ENCODE results near the gene TLX2. TPM values are rescaled to one million over a fixed set of nuclear protein-coding genes. Genes with fewer than 3 reads are reported as not detected.
A peak's percentile ranks its signal among the peaks of the same experiment; 100 is the strongest.

Gene TLX2
- total RNA-seq, 1 experiment from 2014 or later, result 3.1 TPM

DNA sequence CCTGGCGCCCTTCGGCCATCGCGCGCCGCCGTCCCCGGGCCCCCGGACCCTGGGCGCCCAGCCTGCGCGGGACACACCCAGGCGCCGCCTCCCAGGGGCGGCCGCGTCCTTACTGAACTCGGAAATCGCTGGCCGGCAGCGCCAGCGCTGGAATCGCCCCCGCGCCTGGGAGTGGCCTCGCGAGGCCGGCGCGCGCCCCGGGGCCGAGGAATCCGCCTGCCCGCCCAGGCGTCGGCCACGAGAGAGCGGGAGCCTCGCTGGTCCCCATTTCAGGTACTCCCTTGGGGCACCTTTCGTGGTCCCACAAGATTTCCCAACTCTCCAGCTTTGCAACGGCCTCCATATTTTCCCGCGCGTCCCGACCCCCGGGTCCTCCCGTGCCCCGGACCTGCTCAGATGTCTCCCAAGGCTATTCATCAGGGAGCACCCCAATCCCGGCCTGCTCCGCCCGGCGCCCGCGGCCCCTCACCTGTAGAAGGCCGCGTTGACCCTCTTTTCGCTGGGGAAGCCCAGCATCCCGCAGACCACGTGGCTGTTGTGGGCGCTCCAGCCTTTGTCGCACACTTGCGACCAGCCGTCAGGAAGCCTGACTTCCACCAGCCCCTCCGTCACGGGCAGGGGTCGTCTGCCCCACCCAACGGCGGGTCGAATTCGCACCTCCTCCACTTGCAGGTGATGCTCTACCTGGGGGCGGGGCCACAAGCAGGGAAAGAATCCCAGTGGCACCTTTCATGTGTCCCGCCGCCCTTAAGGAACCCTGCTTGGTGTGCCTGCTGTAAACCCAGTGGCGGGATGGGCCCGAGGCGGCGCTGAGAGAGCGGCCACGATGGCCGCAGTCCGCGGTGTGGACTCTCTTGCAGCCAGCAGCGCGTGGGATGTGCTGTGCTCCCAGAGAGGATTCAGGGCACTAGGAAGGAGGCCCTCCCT lies 34.9 kb downstream of the TLX2 start:
- H3K4me2 ChIP-seq (ENCODE audit: low read length), result peak overlapping the region; percentile 100
- intact Hi-C loops (cut with micrococcal nuclease), result no loop called here
- TF ChIP-seq EZH2 (IDR thresholded peaks at IDR 0.05; ENCODE audit: low read length, unreplicated experiment) (no peak), EZH2phosphoT487 (IDR thresholded peaks at IDR 0.05; ENCODE audit: borderline replicate concordance, low read length) (no peak)
- TF ChIP-seq, protein P1, sequence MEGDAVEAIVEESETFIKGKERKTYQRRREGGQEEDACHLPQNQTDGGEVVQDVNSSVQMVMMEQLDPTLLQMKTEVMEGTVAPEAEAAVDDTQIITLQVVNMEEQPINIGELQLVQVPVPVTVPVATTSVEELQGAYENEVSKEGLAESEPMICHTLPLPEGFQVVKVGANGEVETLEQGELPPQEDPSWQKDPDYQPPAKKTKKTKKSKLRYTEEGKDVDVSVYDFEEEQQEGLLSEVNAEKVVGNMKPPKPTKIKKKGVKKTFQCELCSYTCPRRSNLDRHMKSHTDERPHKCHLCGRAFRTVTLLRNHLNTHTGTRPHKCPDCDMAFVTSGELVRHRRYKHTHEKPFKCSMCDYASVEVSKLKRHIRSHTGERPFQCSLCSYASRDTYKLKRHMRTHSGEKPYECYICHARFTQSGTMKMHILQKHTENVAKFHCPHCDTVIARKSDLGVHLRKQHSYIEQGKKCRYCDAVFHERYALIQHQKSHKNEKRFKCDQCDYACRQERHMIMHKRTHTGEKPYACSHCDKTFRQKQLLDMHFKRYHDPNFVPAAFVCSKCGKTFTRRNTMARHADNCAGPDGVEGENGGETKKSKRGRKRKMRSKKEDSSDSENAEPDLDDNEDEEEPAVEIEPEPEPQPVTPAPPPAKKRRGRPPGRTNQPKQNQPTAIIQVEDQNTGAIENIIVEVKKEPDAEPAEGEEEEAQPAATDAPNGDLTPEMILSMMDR (conservative IDR thresholded peaks at IDR 0.05; ENCODE audit: low read depth, low read length), result no peak
- ChIA-PET CTCF (no interaction called here), POLR2A (ENCODE audit: unreplicated experiment) (no interaction called here)
- H4K20me1 ChIP-seq (ENCODE audit: low read length), result no peaks in the 10 kb centered on the region
- H2AFZ ChIP-seq (ENCODE audit: low read length), result peak overlapping the region; percentile 97
- peak; percentile 76 for DNase-seq
- H3K27ac ChIP-seq (ENCODE audit: low read length), result peak overlapping the region; percentile 48
- H3K9me2 ChIP-seq (replicated peaks; ENCODE audit: low read length), result no peaks in the 10 kb centered on the region
- TSS peak; percentile 69 for BruUV-seq (replicated peaks)
- no peaks in the 10 kb centered on the region for H3K9me3 ChIP-seq (ENCODE audit: low read length)
- peaks cover 12% of the 10 kb centered on the region; the same call in 1 of the 2 replicates for H3K4me1 ChIP-seq (ENCODE audit: insufficient read depth, low read length)
- ATAC-seq, result peak; percentile 85
- H3K27me3 ChIP-seq (ENCODE audit: low read length), result no peaks in the 10 kb centered on the region
- H3K36me3 ChIP-seq (ENCODE audit: low read depth, low read length), result no peaks in the 10 kb centered on the region
- no peaks in the 10 kb centered on the region for H3F3A ChIP-seq (ENCODE audit: low read length, unreplicated experiment)
- H3K79me2 ChIP-seq (ENCODE audit: low read length), result peaks cover 10% of the 10 kb centered on the region
- peak overlapping the region; percentile 83 for H3K4me3 ChIP-seq (ENCODE audit: low read length)
- H3K9ac ChIP-seq (ENCODE audit: low read length), result peak overlapping the region; percentile 80

DNA sequence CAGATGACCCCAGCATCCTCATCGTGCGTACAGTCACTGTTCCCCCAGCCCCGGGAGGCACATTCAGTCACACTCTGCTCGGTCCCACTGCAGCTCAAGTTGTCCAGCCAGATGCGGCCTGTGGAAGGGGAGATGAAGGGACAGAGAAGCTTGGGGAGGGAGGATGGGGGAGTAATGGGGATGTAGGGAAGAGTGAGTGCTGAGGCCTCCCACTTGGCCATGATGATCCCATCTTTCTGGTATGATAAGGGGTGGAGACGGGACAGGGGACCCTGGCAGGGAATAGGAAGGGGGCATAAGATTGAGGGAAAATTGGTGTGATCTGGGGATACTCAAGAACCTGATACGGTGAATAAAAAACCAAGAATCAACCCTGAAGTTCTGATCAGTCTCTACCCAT lies 36.0 kb downstream of the TLX2 start:
- Histone ChIP-seq H3K4me1 (ENCODE audit: insufficient read depth, low read length) (peaks cover 12% of the 10 kb centered on the region; the same call in 1 of the 2 replicates), H3K4me2 (ENCODE audit: low read length) (peak overlapping the region; percentile 100), H3K9me3 (ENCODE audit: low read length) (no peaks in the 10 kb centered on the region), H3K79me2 (ENCODE audit: low read length) (peaks cover 10% of the 10 kb centered on the region), H3K27ac (ENCODE audit: low read length) (no peak overlapping the region), H3K9me2 (replicated peaks; ENCODE audit: low read length) (no peaks in the 10 kb centered on the region), H3K27me3 (ENCODE audit: low read length) (no peaks in the 10 kb centered on the region), H3K36me3 (ENCODE audit: low read depth, low read length) (no peaks in the 10 kb centered on the region), H3K4me3 (ENCODE audit: low read length) (peak overlapping the region; percentile 83), H4K20me1 (ENCODE audit: low read length) (no peaks in the 10 kb centered on the region), H3F3A (ENCODE audit: low read length, unreplicated experiment) (no peaks in the 10 kb centered on the region), H2AFZ (ENCODE audit: low read length) (no peak overlapping the region), H3K9ac (ENCODE audit: low read length) (no peak overlapping the region)
- TF ChIP-seq, protein P1 (conservative IDR thresholded peaks at IDR 0.05; ENCODE audit: low read depth, low read length), result no peak
- no peak for TF ChIP-seq EZH2phosphoT487 (IDR thresholded peaks at IDR 0.05; ENCODE audit: borderline replicate concordance, low read length)
- no peak for TF ChIP-seq EZH2 (IDR thresholded peaks at IDR 0.05; ENCODE audit: low read length, unreplicated experiment)
- POLR2A ChIA-PET (ENCODE audit: unreplicated experiment), result no interaction called here
- CTCF ChIA-PET, result no interaction called here
- ATAC-seq (no peak), DNase-seq (no peak)
- intact Hi-C loops (cut with micrococcal nuclease), result no loop called here
- BruUV-seq (replicated peaks), result no TSS peak

DNA sequence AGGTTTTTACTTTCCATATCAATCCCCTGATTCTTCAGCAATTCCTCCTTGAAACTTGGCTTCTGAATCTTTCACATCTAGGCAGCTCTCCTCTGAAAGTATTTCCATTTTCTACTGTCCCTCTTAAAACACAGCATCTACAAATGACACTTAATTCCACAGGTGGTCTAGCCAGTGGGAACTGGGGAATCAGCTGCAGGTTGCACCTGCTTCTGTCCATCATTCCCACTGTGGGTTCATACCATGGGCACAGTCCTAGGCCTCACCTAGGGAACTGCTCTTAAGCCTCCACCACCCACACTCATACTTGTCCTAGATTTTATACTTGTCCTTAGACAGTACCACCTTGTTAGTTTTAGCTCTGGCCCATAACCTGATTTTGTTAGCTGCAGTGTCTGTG lies 37.3 kb downstream of the TLX2 start:
- BruUV-seq (replicated peaks), result no TSS peak
- H3K9me3 ChIP-seq (ENCODE audit: low read length), result no peaks in the 10 kb centered on the region
- TF ChIP-seq EZH2 (IDR thresholded peaks at IDR 0.05; ENCODE audit: low read length, unreplicated experiment), result no peak
- TF ChIP-seq, protein P1 (conservative IDR thresholded peaks at IDR 0.05; ENCODE audit: low read depth, low read length), result no peak
- peaks cover 10% of the 10 kb centered on the region for H3K79me2 ChIP-seq (ENCODE audit: low read length)
- POLR2A ChIA-PET (ENCODE audit: unreplicated experiment), result no interaction called here
- no peak for DNase-seq
- ATAC-seq, result no peak
- H3F3A ChIP-seq (ENCODE audit: low read length, unreplicated experiment), result no peaks in the 10 kb centered on the region
- no peaks in the 10 kb centered on the region for H3K9me2 ChIP-seq (replicated peaks; ENCODE audit: low read length)
- intact Hi-C loops (cut with micrococcal nuclease), result no loop called here
- no peak overlapping the region for H3K9ac ChIP-seq (ENCODE audit: low read length)
- no peaks in the 10 kb centered on the region for H3K36me3 ChIP-seq (ENCODE audit: low read depth, low read length)
- no peaks in the 10 kb centered on the region for H3K27me3 ChIP-seq (ENCODE audit: low read length)
- no peak overlapping the region for H3K4me3 ChIP-seq (ENCODE audit: low read length)
- no peak overlapping the region for H2AFZ ChIP-seq (ENCODE audit: low read length)
- H4K20me1 ChIP-seq (ENCODE audit: low read length), result no peaks in the 10 kb centered on the region
- no peak overlapping the region for H3K27ac ChIP-seq (ENCODE audit: low read length)
- H3K4me2 ChIP-seq (ENCODE audit: low read length), result no peak overlapping the region
- CTCF ChIA-PET, result no interaction called here
- peaks cover 12% of the 10 kb centered on the region; the same call in 1 of the 2 replicates for H3K4me1 ChIP-seq (ENCODE audit: insufficient read depth, low read length)
